Mesendoderm (in vitro differentiated cells): ENCODE results near the gene CR1.

ENCODE experiments used
- DNase-seq: peaks from one replicate; pipeline ENCODE4 v3.0.0; 2013
- H2AK5ac ChIP-seq: 2 replicates; pipeline ENCODE4 v1.6.1; 2013; ENCODE audit warnings: low read length, inconsistent platforms
- H2BK120ac ChIP-seq: 2 replicates; pipeline ENCODE4 v1.6.1; 2013; ENCODE audit warnings: low read depth, mild to moderate bottlenecking, low read length, moderate library complexity, mixed read lengths
- H2BK15ac ChIP-seq: replicated peaks from 2 replicates; pipeline ENCODE4 v1.6.1; 2013; ENCODE audit warnings: low read depth, mild to moderate bottlenecking, moderate library complexity
- H2BK5ac ChIP-seq: 2 replicates; pipeline ENCODE4 v1.6.1; 2013; ENCODE audit warnings: low read length, inconsistent platforms
- H3K18ac ChIP-seq: 2 replicates; pipeline ENCODE4 v1.6.1; 2013; ENCODE audit warnings: mild to moderate bottlenecking, low read length, mixed read lengths
- H3K23ac ChIP-seq: one replicate; pipeline ENCODE4 v1.6.1; 2013; ENCODE audit warnings: low read length
- H3K27ac ChIP-seq: 2 replicates; pipeline ENCODE4 v1.5.1; 2013; ENCODE audit warnings: low read depth, mild to moderate bottlenecking, inconsistent platforms, low read length, moderate library complexity
- H3K27me3 ChIP-seq: 2 replicates; pipeline ENCODE4 v1.6.1; 2013; ENCODE audit warnings: low read length, control low read depth, mild to moderate bottlenecking, inconsistent platforms; ENCODE audit not compliant: insufficient read depth, poor library complexity
- H3K36me3 ChIP-seq: 2 replicates; pipeline ENCODE4 v1.6.1; 2013; ENCODE audit warnings: low read length, inconsistent platforms; ENCODE audit not compliant: control insufficient read depth, insufficient read depth
- H3K4ac ChIP-seq: one replicate; pipeline ENCODE4 v1.6.1; 2013; ENCODE audit warnings: low read depth, mild to moderate bottlenecking, low read length, moderate library complexity
- H3K4me1 ChIP-seq: 2 replicates; pipeline ENCODE4 v1.6.1; 2013; ENCODE audit warnings: low read depth, low read length, inconsistent platforms; ENCODE audit not compliant: control insufficient read depth
- H3K4me2 ChIP-seq: 2 replicates; pipeline ENCODE4 v1.6.1; 2013; ENCODE audit warnings: low read length
- H3K4me3 ChIP-seq: 2 replicates; pipeline ENCODE4 v1.5.1; 2013; ENCODE audit warnings: mild to moderate bottlenecking, low read length
- H3K56ac ChIP-seq: one replicate; pipeline ENCODE4 v1.6.1; 2013; ENCODE audit warnings: low read length
- H3K79me1 ChIP-seq: 2 replicates; pipeline ENCODE4 v1.6.1; 2013; ENCODE audit warnings: low read length, inconsistent platforms
- H3K79me2 ChIP-seq: 2 replicates; pipeline ENCODE4 v1.6.1; 2013; ENCODE audit warnings: mild to moderate bottlenecking, low read length; ENCODE audit not compliant: control insufficient read depth, insufficient read depth
- H3K9ac ChIP-seq: 2 replicates; pipeline ENCODE4 v1.6.1; 2013; ENCODE audit warnings: low read length, inconsistent platforms
- H4K5ac ChIP-seq: one replicate; pipeline ENCODE4 v1.6.1; 2013; ENCODE audit warnings: low read length
- H4K8ac ChIP-seq: one replicate; pipeline ENCODE4 v1.6.1; 2013; ENCODE audit warnings: low read depth, mild to moderate bottlenecking, control low read depth, low read length, moderate library complexity
- WGBS: extraction: QIAGEN DNeasy Blood & Tissue Kit; methylation state at CpG from one replicate; pipeline ENCODE4 v1.1.7; 2013; ENCODE audit warnings: low lambda C conversion rate, missing lambda C conversion rate; ENCODE audit not compliant: insufficient coverage; ENCODE audit errors: extremely low coverage; 5-methylcytosine and 5-hydroxymethylcytosine counted together

CR1 gene

GRCh38 chr1:207603777-207604176 is 107.8 kb downstream of the CR1 start:
- H3K27me3 ChIP-seq, result no peaks in the 10 kb centered on the region
- H3K4me3 ChIP-seq, result no peak overlapping the region
- no peak overlapping the region for H3K27ac ChIP-seq
- H3K4me2 ChIP-seq, result no peak overlapping the region
- no peak overlapping the region for H3K4ac ChIP-seq
- DNase-seq, result no peak
- H2BK15ac ChIP-seq, result no peak overlapping the region
- H3K36me3 ChIP-seq, result no peaks in the 10 kb centered on the region
- no peak overlapping the region for H2AK5ac ChIP-seq
- H3K4me1 ChIP-seq, result no peaks in the 10 kb centered on the region
- no peak overlapping the region for H3K56ac ChIP-seq
- H4K5ac ChIP-seq, result no peak overlapping the region
- H3K79me2 ChIP-seq, result no peaks in the 10 kb centered on the region
- H4K8ac ChIP-seq, result no peak overlapping the region
- no peak overlapping the region for H3K9ac ChIP-seq
- H2BK5ac ChIP-seq, result no peak overlapping the region
- no peak overlapping the region for H3K18ac ChIP-seq
- H2BK120ac ChIP-seq, result no peak overlapping the region
- no peak overlapping the region for H3K23ac ChIP-seq
- no CpG with 5 or more reads among the region's 6 CpGs for WGBS
- no peaks in the 10 kb centered on the region for H3K79me1 ChIP-seq

GRCh38 chr1:207605444-207606361 is 109.7 kb downstream of the CR1 start:
- no peaks in the 10 kb centered on the region for H3K4me1 ChIP-seq
- H4K8ac ChIP-seq, result no peak overlapping the region
- H3K79me2 ChIP-seq, result no peaks in the 10 kb centered on the region
- no peak overlapping the region for H2BK120ac ChIP-seq
- no peaks in the 10 kb centered on the region for H3K36me3 ChIP-seq
- H3K4me2 ChIP-seq, result no peak overlapping the region
- no peak overlapping the region for H2AK5ac ChIP-seq
- WGBS, result no CpG with 5 or more reads among the region's 7 CpGs
- no peak overlapping the region for H3K4ac ChIP-seq
- H3K56ac ChIP-seq, result no peak overlapping the region
- H3K27ac ChIP-seq, result no peak overlapping the region
- H3K9ac ChIP-seq, result no peak overlapping the region
- H2BK15ac ChIP-seq, result no peak overlapping the region
- H3K27me3 ChIP-seq, result no peaks in the 10 kb centered on the region
- H4K5ac ChIP-seq, result no peak overlapping the region
- H2BK5ac ChIP-seq, result no peak overlapping the region
- H3K18ac ChIP-seq, result no peak overlapping the region
- H3K23ac ChIP-seq, result no peak overlapping the region
- no peak for DNase-seq
- H3K79me1 ChIP-seq, result no peaks in the 10 kb centered on the region
- H3K4me3 ChIP-seq, result no peak overlapping the region

- no peak overlapping the region for H3K4ac ChIP-seq
- H2AK5ac ChIP-seq, result no peak overlapping the region
- H2BK15ac ChIP-seq, result no peak overlapping the region
- no peaks in the 10 kb centered on the region for H3K79me2 ChIP-seq
- no peak overlapping the region for H3K4me3 ChIP-seq
- H3K4me2 ChIP-seq, result no peak overlapping the region
- no peaks in the 10 kb centered on the region for H3K79me1 ChIP-seq
- no peak overlapping the region for H3K23ac ChIP-seq
- no peak overlapping the region for H3K27ac ChIP-seq
- no peak overlapping the region for H4K8ac ChIP-seq
- H3K56ac ChIP-seq, result no peak overlapping the region
- H3K9ac ChIP-seq, result no peak overlapping the region
- H2BK120ac ChIP-seq, result no peak overlapping the region
- H3K36me3 ChIP-seq, result no peaks in the 10 kb centered on the region
- no peak overlapping the region for H2BK5ac ChIP-seq
- DNase-seq, result no peak
- no peak overlapping the region for H4K5ac ChIP-seq
- WGBS, result no CpG with 5 or more reads among the region's 2 CpGs
- no peaks in the 10 kb centered on the region for H3K4me1 ChIP-seq
- H3K18ac ChIP-seq, result no peak overlapping the region
- no peaks in the 10 kb centered on the region for H3K27me3 ChIP-seq
Observed at GRCh38 chr1:207606362-207606755, 110.4 kb downstream of the CR1 start.

GRCh38 chr1:207612762-207613161 is 116.8 kb downstream of the CR1 start:
- WGBS, result no CpG with 5 or more reads among the region's 11 CpGs

GRCh38 chr1:207619871-207620542 is 124.0 kb downstream of the CR1 start:
- no peaks in the 10 kb centered on the region for H3K79me2 ChIP-seq
- DNase-seq, result peak; percentile 72
- H4K8ac ChIP-seq, result no peak overlapping the region
- H3K4me1 ChIP-seq, result no peaks in the 10 kb centered on the region
- H3K4me2 ChIP-seq, result no peak overlapping the region
- no peaks in the 10 kb centered on the region for H3K27me3 ChIP-seq
- no peak overlapping the region for H3K23ac ChIP-seq
- no CpG with 5 or more reads among the region's 7 CpGs for WGBS
- H3K4ac ChIP-seq, result no peak overlapping the region
- H2BK120ac ChIP-seq, result no peak overlapping the region
- no peak overlapping the region for H3K27ac ChIP-seq
- no peak overlapping the region for H3K4me3 ChIP-seq
- no peak overlapping the region for H3K9ac ChIP-seq
- H3K56ac ChIP-seq, result no peak overlapping the region
- no peak overlapping the region for H3K18ac ChIP-seq
- no peak overlapping the region for H2BK15ac ChIP-seq
- no peaks in the 10 kb centered on the region for H3K36me3 ChIP-seq
- H3K79me1 ChIP-seq, result no peaks in the 10 kb centered on the region
- H2BK5ac ChIP-seq, result no peak overlapping the region
- H2AK5ac ChIP-seq, result no peak overlapping the region
- no peak overlapping the region for H4K5ac ChIP-seq

More at GRCh38 chr1:207612762-207613161, 116.8 kb downstream of the CR1 start:
- no peak overlapping the region for H3K9ac ChIP-seq
- H3K4me3 ChIP-seq, result no peak overlapping the region
- H4K8ac ChIP-seq, result no peak overlapping the region
- no peak overlapping the region for H3K23ac ChIP-seq
- H2BK120ac ChIP-seq, result no peak overlapping the region
- no peak overlapping the region for H4K5ac ChIP-seq
- no peaks in the 10 kb centered on the region for H3K36me3 ChIP-seq
- H3K79me2 ChIP-seq, result no peaks in the 10 kb centered on the region
- H2AK5ac ChIP-seq, result no peak overlapping the region
- no peak overlapping the region for H3K27ac ChIP-seq
- no peaks in the 10 kb centered on the region for H3K4me1 ChIP-seq
- no peak overlapping the region for H3K18ac ChIP-seq
- H2BK15ac ChIP-seq, result no peak overlapping the region
- no peak overlapping the region for H3K56ac ChIP-seq
- no peaks in the 10 kb centered on the region for H3K79me1 ChIP-seq
- H2BK5ac ChIP-seq, result no peak overlapping the region
- H3K4ac ChIP-seq, result no peak overlapping the region
- no peaks in the 10 kb centered on the region for H3K27me3 ChIP-seq
- H3K4me2 ChIP-seq, result no peak overlapping the region
- no peak for DNase-seq
